CD4-positive, alpha-beta T cell (primary cell): ENCODE results near the gene TMED8. TPM values are rescaled to one million over a fixed set of nuclear protein-coding genes. Genes with fewer than 3 reads are reported as not detected.
A peak's percentile ranks its signal among the peaks of the same experiment; 100 is the strongest.

ENCODE experiments used
- ATAC-seq: fragments of 200-7000 bp; cut with Tn5 transposase; one replicate; pipeline ENCODE4 v1.10.0; 2022; ENCODE audit warnings: mild to moderate bottlenecking; ENCODE audit not compliant: poor library complexity
- CTCF ChIA-PET: fragments of 350-600 bp; sonication (Branson Sonifier 250); formaldehyde crosslinking; loops from one replicate; lab custom pipeline; 2021; ENCODE audit warnings: antibody characterized with exemption, inconsistent platforms; lab: Charles Lee
- POLR2A ChIA-PET: fragments of 350-600 bp; sonication (Branson Sonifier 250); formaldehyde crosslinking; loops from one replicate; lab custom pipeline; 2021; ENCODE audit warnings: antibody characterized with exemption, inconsistent platforms; lab: Charles Lee
- DNase-seq, 14 experiments: peaks; one replicate each; pipeline ENCODE4 v3.0.0-alpha.2; 2013 to 2020; ENCODE audit warnings: mixed read lengths in 2 of 14
- H3K27ac ChIP-seq, 2 donors: one replicate each; pipeline versions ENCODE4 v1.5.1 to v1.7.0; 2013; ENCODE audit warnings: low read length in 2 of 2, low read depth in 1 of 2, mild to moderate bottlenecking in 1 of 2
- H3K27me3 ChIP-seq, 2 experiments: 1 replicate in 1 of 2; 2 replicates in 1 of 2; pipeline versions ENCODE4 v1.6.1 to v1.7.0; 2013; ENCODE audit warnings: low read length in 2 of 2, control low read depth in 1 of 2, mild to moderate bottlenecking in 1 of 2, moderate library complexity in 1 of 2; ENCODE audit not compliant: insufficient read depth in 2 of 2, control insufficient read depth in 1 of 2
- H3K36me3 ChIP-seq: one replicate; pipeline ENCODE4 v1.6.1; 2013; ENCODE audit warnings: low read length, control low read depth; ENCODE audit not compliant: insufficient read depth
- H3K4me1 ChIP-seq: one replicate; pipeline ENCODE4 v1.6.1; 2013; ENCODE audit warnings: low read length, control low read depth; ENCODE audit not compliant: insufficient read depth
- H3K4me3 ChIP-seq: one replicate; pipeline ENCODE4 v1.5.1; 2013; ENCODE audit warnings: mild to moderate bottlenecking, low read length, moderate library complexity
- H3K9me3 ChIP-seq, 2 experiments: 1 replicate in 1 of 2; 2 replicates in 1 of 2; pipeline versions ENCODE4 v1.6.1 to v1.7.0; 2013; ENCODE audit warnings: low read length in 2 of 2, mild to moderate bottlenecking in 2 of 2, control low read depth in 1 of 2, moderate library complexity in 1 of 2; ENCODE audit not compliant: control insufficient read depth in 1 of 2, insufficient read depth in 1 of 2
- H3K27ac Mint-ChIP-seq: one replicate; pipeline ENCODE4 v1.8.0; 2020; ENCODE audit warnings: mixed read lengths
- H3K27me3 Mint-ChIP-seq: one replicate; pipeline ENCODE4 v1.8.0; 2021; ENCODE audit warnings: mixed read lengths
- H3K36me3 Mint-ChIP-seq: one replicate; pipeline ENCODE4 v1.8.0; 2021; ENCODE audit warnings: low read depth, mixed read lengths
- H3K4me1 Mint-ChIP-seq: one replicate; pipeline ENCODE4 v1.8.0; 2021; ENCODE audit warnings: low read depth, mixed read lengths
- H3K4me3 Mint-ChIP-seq: one replicate; pipeline ENCODE4 v1.8.0; 2020; ENCODE audit warnings: mild to moderate bottlenecking, mixed read lengths
- H3K9me3 Mint-ChIP-seq: one replicate; pipeline ENCODE4 v1.8.0; 2020; ENCODE audit warnings: mixed read lengths
- intact Hi-C, 2 experiments: fragments of 100-400 bp; cut with DNase I in 1 of 2; cut with micrococcal nuclease in 1 of 2; formaldehyde crosslinking; loops; one replicate each; pipeline versions ENCODE4 v1.15.1 to v1.9.0; 2023 to 2025; cut with DNase I, micrococcal nuclease
- total RNA-seq, 174 experiments: library from RNA in 2 of 174; stranded (reverse) in 2 of 174; gene quantifications; one replicate each; pipeline ENCODE4 v1.2.3 and lab custom pipeline; 2021 to 2026
- TF ChIP-seq, protein P1 (sequence below): fragments of 200-600 bp; IDR thresholded peaks from one replicate; pipeline ENCODE4 v1.8.0; 2022; ENCODE audit warnings: antibody characterized with exemption, mild to moderate bottlenecking

Gene TMED8
- total RNA-seq, 2 experiments from 2014 or later = 4.9 to 5.1 TPM

DNA sequence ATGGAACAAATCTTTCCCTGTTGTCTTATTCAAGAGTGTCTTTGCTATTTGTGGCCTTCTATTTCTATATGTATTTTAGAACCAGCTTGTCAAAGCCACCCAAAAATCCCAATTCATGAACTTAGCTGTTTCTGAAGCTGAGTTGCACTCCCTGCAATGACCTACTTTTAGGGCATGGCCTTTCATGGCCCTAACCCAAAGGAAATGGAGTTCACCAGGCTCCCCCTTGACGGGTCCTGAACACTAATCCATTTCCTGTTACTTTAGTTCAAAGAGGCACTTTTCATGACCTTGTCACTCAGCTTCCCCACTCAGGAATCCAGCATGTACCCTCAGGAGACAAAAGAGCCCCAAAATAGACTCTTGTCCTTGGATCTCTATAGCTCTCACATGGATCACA is 7.6 kb downstream of the TMED8 start:
- no peak overlapping the region for H3K27ac ChIP-seq
- H3K27ac Mint-ChIP-seq = peak overlapping the region; percentile 7
- H3K4me3 ChIP-seq = no peak overlapping the region
- ATAC-seq (peak; percentile 65), DNase-seq (peak in 6 of 14 experiments; percentile 2 to 56 (median 30))
- H3K27me3 Mint-ChIP-seq = no peaks in the 10 kb centered on the region
- no peaks in the 10 kb centered on the region for H3K27me3 ChIP-seq
- TF ChIP-seq, protein P1, sequence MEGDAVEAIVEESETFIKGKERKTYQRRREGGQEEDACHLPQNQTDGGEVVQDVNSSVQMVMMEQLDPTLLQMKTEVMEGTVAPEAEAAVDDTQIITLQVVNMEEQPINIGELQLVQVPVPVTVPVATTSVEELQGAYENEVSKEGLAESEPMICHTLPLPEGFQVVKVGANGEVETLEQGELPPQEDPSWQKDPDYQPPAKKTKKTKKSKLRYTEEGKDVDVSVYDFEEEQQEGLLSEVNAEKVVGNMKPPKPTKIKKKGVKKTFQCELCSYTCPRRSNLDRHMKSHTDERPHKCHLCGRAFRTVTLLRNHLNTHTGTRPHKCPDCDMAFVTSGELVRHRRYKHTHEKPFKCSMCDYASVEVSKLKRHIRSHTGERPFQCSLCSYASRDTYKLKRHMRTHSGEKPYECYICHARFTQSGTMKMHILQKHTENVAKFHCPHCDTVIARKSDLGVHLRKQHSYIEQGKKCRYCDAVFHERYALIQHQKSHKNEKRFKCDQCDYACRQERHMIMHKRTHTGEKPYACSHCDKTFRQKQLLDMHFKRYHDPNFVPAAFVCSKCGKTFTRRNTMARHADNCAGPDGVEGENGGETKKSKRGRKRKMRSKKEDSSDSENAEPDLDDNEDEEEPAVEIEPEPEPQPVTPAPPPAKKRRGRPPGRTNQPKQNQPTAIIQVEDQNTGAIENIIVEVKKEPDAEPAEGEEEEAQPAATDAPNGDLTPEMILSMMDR = no peak
- no peaks in the 10 kb centered on the region for H3K36me3 Mint-ChIP-seq
- no peaks in the 10 kb centered on the region for H3K9me3 Mint-ChIP-seq
- ChIA-PET POLR2A (interaction anchor here (0.6 kb wide), 1 partner anchor 212 kb away, joined by 3 read pairs; no protein-coding TSS in a partner anchor), CTCF (interaction anchor here (0.6 kb wide), 1 partner anchor 83 kb away, joined by 3 read pairs; no protein-coding TSS in a partner anchor)
- peak overlapping the region; percentile 39 for H3K4me3 Mint-ChIP-seq
- intact Hi-C loops = no loop called here
- H3K4me1 ChIP-seq = peaks cover 11% of the 10 kb centered on the region
- no peaks in the 10 kb centered on the region for H3K36me3 ChIP-seq
- peaks cover 28% of the 10 kb centered on the region for H3K4me1 Mint-ChIP-seq
- H3K9me3 ChIP-seq = no peaks in the 10 kb centered on the region

DNA sequence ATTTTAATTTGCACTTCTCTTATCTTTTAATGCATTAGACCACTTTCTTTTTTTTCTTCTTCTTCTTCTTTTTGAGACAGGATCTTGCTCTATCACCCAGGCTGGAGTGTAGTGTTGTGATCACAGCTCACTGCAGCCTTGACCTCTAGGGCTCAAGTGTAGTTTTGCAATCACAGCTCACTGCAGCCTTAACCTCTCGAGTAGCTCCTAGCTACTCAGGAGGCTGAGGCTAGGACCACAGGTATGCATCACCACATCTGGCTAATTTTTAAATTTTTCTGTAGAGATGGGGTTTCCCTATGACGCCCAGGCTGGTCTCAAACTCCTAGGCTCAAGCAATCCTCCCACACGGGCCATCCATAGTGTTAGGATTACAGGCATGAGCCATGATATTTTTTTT is 12.7 kb downstream of the TMED8 start:
- Histone ChIP-seq H3K4me3 (no peak overlapping the region), H3K36me3 (no peaks in the 10 kb centered on the region), H3K4me1 (peaks cover under 1% of the 10 kb centered on the region), H3K9me3 (no peaks in the 10 kb centered on the region), H3K27ac (no peak overlapping the region), H3K27me3 (no peaks in the 10 kb centered on the region)
- Mint-ChIP-seq H3K27ac (no peak overlapping the region), H3K9me3 (no peaks in the 10 kb centered on the region), H3K4me1 (peaks cover 12% of the 10 kb centered on the region), H3K4me3 (no peak overlapping the region), H3K27me3 (no peaks in the 10 kb centered on the region), H3K36me3 (no peaks in the 10 kb centered on the region)
- TF ChIP-seq, protein P1 = no peak
- no peak for DNase-seq
- intact Hi-C loops = no loop called here
- ChIA-PET CTCF (no interaction called here), POLR2A (no interaction called here)
- no peak for ATAC-seq

- Mint-ChIP-seq H3K9me3 (no peaks in the 10 kb centered on the region), H3K27ac (no peak overlapping the region), H3K4me3 (no peak overlapping the region), H3K4me1 (peaks cover 9% of the 10 kb centered on the region), H3K36me3 (no peaks in the 10 kb centered on the region), H3K27me3 (no peaks in the 10 kb centered on the region)
- TF ChIP-seq, protein P1 = no peak
- Histone ChIP-seq H3K4me1 (no peaks in the 10 kb centered on the region), H3K36me3 (no peaks in the 10 kb centered on the region), H3K4me3 (no peak overlapping the region), H3K9me3 (no peaks in the 10 kb centered on the region), H3K27ac (no peak overlapping the region), H3K27me3 (no peaks in the 10 kb centered on the region)
- intact Hi-C loops = no loop called here
- POLR2A ChIA-PET = no interaction called here
- DNase-seq (no peak), ATAC-seq (no peak)
- CTCF ChIA-PET = no interaction called here
Observed at GRCh38 chr14:77359626-77360025, 17.3 kb downstream of the TMED8 start.
